Activated T-helper 1 cell treated with Interleukin-2 at 50 U/mL for 16 hours (primary cell): ENCODE measurements around the gene ZNF598.

Source experiments
- DNase-seq: peaks from one replicate; pipeline ENCODE4 v3.0.0-alpha.2; 2020; ENCODE audit warnings: low read depth

Gene ZNF598

GRCh38 chr16:2009791-2010510 is at the start of gene ZNF598:
TSS of gene ZNF598 (minus strand) at chr16:2009821.
- DNase-seq: peak; percentile 74

GRCh38 chr16:2058872-2059271 is 49.3 kb upstream of the ZNF598 start:
- DNase-seq: no peak

GRCh38 chr16:2058420-2058819 is 48.8 kb upstream of the ZNF598 start:
- no peak for DNase-seq

- DNase-seq: no peak
Measured at GRCh38 chr16:2057438-2057837, 47.8 kb upstream of the ZNF598 start.

GRCh38 chr16:2056681-2057407 is 47.2 kb upstream of the ZNF598 start:
- DNase-seq: no peak

- DNase-seq: no peak
Measured at GRCh38 chr16:2056077-2056476, 46.5 kb upstream of the ZNF598 start.

- DNase-seq: no peak
Measured at GRCh38 chr16:2054543-2055245, 45.1 kb upstream of the ZNF598 start.

- no peak for DNase-seq
Measured at GRCh38 chr16:2053897-2054296, 44.3 kb upstream of the ZNF598 start.

- DNase-seq: no peak
Measured at GRCh38 chr16:2053211-2053610, 43.6 kb upstream of the ZNF598 start.

- DNase-seq: no peak
Measured at GRCh38 chr16:2048116-2048543, 38.5 kb upstream of the ZNF598 start.

- peak; percentile 88 for DNase-seq
Measured at GRCh38 chr16:2047330-2048115, 37.9 kb upstream of the ZNF598 start, which contains the start of the genes NTHL1 and TSC2. TSS of gene NTHL1 (minus strand) at chr16:2047834. CDS start at chr16:2047823, 11 bp downstream. TSS of gene TSC2 (plus strand) at chr16:2047985. CDS start at chr16:2048616, 631 bp downstream.

GRCh38 chr16:2046893-2047329 is 37.3 kb upstream of the ZNF598 start:
- no peak for DNase-seq

- DNase-seq: no peak
Measured at GRCh38 chr16:2045965-2046892, 36.6 kb upstream of the ZNF598 start.

GRCh38 chr16:2044541-2044940 is 34.9 kb upstream of the ZNF598 start:
- DNase-seq: no peak

GRCh38 chr16:2043667-2044451 is 34.2 kb upstream of the ZNF598 start:
- no peak for DNase-seq

- DNase-seq: no peak
Measured at GRCh38 chr16:2042986-2043666, 33.5 kb upstream of the ZNF598 start.

GRCh38 chr16:2042171-2042985 is 32.8 kb upstream of the ZNF598 start:
- DNase-seq: no peak

- DNase-seq: no peak
Measured at GRCh38 chr16:2040787-2041522, 31.3 kb upstream of the ZNF598 start.
